HG03558 (cell line): ENCODE data around the gene IMPDH1.

ENCODE experiments used
- ATAC-seq: cut with Tn5 transposase; IDR thresholded peaks from one replicate; pipeline ENCODE4 v1.9.1; 2021; ENCODE audit warnings: moderate number of reproducible peaks; ENCODE audit not compliant: unreplicated experiment; ENCODE audit errors: extremely low read depth

The IMPDH1 gene

GRCh38 chr7:128364166-128364870 lies 45.5 kb downstream of the IMPDH1 start:
- no peak for ATAC-seq

GRCh38 chr7:128363261-128363721 lies 46.5 kb downstream of the IMPDH1 start:
- ATAC-seq, result no peak

- no peak for ATAC-seq
Observed at GRCh38 chr7:128362670-128363069, 47.1 kb downstream of the IMPDH1 start.

- no peak for ATAC-seq
Observed at GRCh38 chr7:128361411-128362379, 48.1 kb downstream of the IMPDH1 start, which contains the start of gene PRRT4. TSS of gene PRRT4 (minus strand) at chr7:128361690.

- no peak for ATAC-seq
Observed at GRCh38 chr7:128360359-128360678, 49.5 kb downstream of the IMPDH1 start.

- ATAC-seq, result no peak
Observed at GRCh38 chr7:128359939-128360338, 49.8 kb downstream of the IMPDH1 start.

GRCh38 chr7:128359336-128359735 lies 50.4 kb downstream of the IMPDH1 start:
- ATAC-seq, result no peak

- ATAC-seq, result no peak
Observed at GRCh38 chr7:128358233-128358632, 51.5 kb downstream of the IMPDH1 start.

- ATAC-seq, result no peak
Observed at GRCh38 chr7:128357217-128357613, 52.6 kb downstream of the IMPDH1 start.

GRCh38 chr7:128356546-128357216 lies 53.1 kb downstream of the IMPDH1 start:
- ATAC-seq, result no peak

GRCh38 chr7:128353610-128354009 lies 56.2 kb downstream of the IMPDH1 start:
- no peak for ATAC-seq

GRCh38 chr7:128353189-128353588 lies 56.6 kb downstream of the IMPDH1 start:
- no peak for ATAC-seq

- ATAC-seq, result no peak
Observed at GRCh38 chr7:128352636-128353035, 57.1 kb downstream of the IMPDH1 start.

- no peak for ATAC-seq
Observed at GRCh38 chr7:128352153-128352537, 57.6 kb downstream of the IMPDH1 start.

- no peak for ATAC-seq
Observed at GRCh38 chr7:128351296-128352152, 58.3 kb downstream of the IMPDH1 start.

- ATAC-seq, result no peak
Observed at GRCh38 chr7:128350708-128351295, 59.0 kb downstream of the IMPDH1 start.

GRCh38 chr7:128349466-128349825 lies 60.3 kb downstream of the IMPDH1 start:
- no peak for ATAC-seq

- ATAC-seq, result no peak
Observed at GRCh38 chr7:128347647-128348097, 62.1 kb downstream of the IMPDH1 start.

- no peak for ATAC-seq
Observed at GRCh38 chr7:128344431-128344774, 65.4 kb downstream of the IMPDH1 start.
